HepG2 (cell line): ENCODE measurements around the gene TRIM69. TPM values are rescaled to one million over a fixed set of nuclear protein-coding genes. Genes with fewer than 3 reads are reported as not detected.

Source experiments
- ATAC-seq: fragments of 200-7000 bp; cut with Tn5 transposase; 3 replicates; pipeline ENCODE4 v1.9.1; 2020; ENCODE audit warnings: mild to moderate bottlenecking, moderate library complexity
- BruUV-seq: library from RNA; stranded (reverse); fragments of 400-500 nt; replicated peaks from 2 replicates; lab custom pipeline; 2021; lab: Mats Ljungman, UMichigan
- CTCF ChIA-PET: fragments of 300-600 bp; formaldehyde crosslinking; extraction: SDS; loops from one replicate; lab custom pipeline; 2021; ENCODE audit warnings: low total read pairs, inconsistent platforms, low intra/inter-chr PET ratio; lab: Yijun Ruan, JAX
- POLR2A ChIA-PET: fragments of 350-600 bp; sonication (Branson Sonifier 250); formaldehyde crosslinking; loops from one replicate; lab custom pipeline; 2020; ENCODE audit warnings: antibody characterized with exemption, inconsistent platforms; lab: Yijun Ruan, JAX
- DNase-seq: peaks from one replicate; pipeline ENCODE4 v3.0.0-alpha.2; 2015; ENCODE audit warnings: low spot score
- FAIRE-seq: peaks from 3 replicates; lab custom pipeline; 2011; peaks lifted over from hg19 to GRCh38; lab: Jason Lieb, UNC
- H2AFZ ChIP-seq: one replicate; pipeline ENCODE4 v1.6.1; 2011; ENCODE audit warnings: low read length, inconsistent platforms
- H3K27ac ChIP-seq: fragments of 300-600 bp; 3 replicates; pipeline ENCODE4 v1.8.0; 2011; ENCODE audit warnings: mixed run types, mild to moderate bottlenecking, mixed read lengths, low read length, inconsistent platforms; ENCODE audit not compliant: insufficient read depth; ENCODE audit errors: extremely low read length
- H3K27me3 ChIP-seq, 2 experiments: fragments of 200-600 bp in 1 of 2; 2 replicates in 1 of 2; 3 replicates in 1 of 2; pipeline versions ENCODE4 v1.6.0 to v1.8.0; 2011; ENCODE audit warnings: low read length in 2 of 2, mild to moderate bottlenecking in 2 of 2, moderate library complexity in 2 of 2, inconsistent platforms in 1 of 2; ENCODE audit not compliant: insufficient read depth in 2 of 2, control insufficient read depth in 1 of 2
- H3K36me3 ChIP-seq, 2 experiments: fragments of 200-600 bp in 1 of 2; replicated peaks in 1 of 2; 2 replicates in 1 of 2; 3 replicates in 1 of 2; pipeline versions ENCODE4 v1.5.1 to v1.8.0; 2011; ENCODE audit warnings: low read length in 2 of 2, inconsistent platforms in 1 of 2; ENCODE audit not compliant: insufficient read depth in 2 of 2, control insufficient read depth in 1 of 2
- H3K4me1 ChIP-seq: 2 replicates; pipeline ENCODE4 v1.5.1; 2012; ENCODE audit warnings: low read length, inconsistent platforms; ENCODE audit not compliant: insufficient read depth
- H3K4me2 ChIP-seq: 2 replicates; pipeline ENCODE4 v1.6.0; 2011; ENCODE audit warnings: low read depth, low read length, inconsistent platforms
- H3K4me3 ChIP-seq, 3 experiments: fragments of 200-600 bp in 1 of 3; sonication (generic), shearing (Covaris generic) in 1 of 3; replicated peaks in 1 of 3; 2 replicates each; pipeline ENCODE4 v1.5.1; 2011 to 2016; ENCODE audit warnings: low read length in 3 of 3, inconsistent platforms in 2 of 3, low read depth in 2 of 3, mild to moderate bottlenecking in 2 of 3, control low read depth in 1 of 3, mixed read lengths in 1 of 3; ENCODE audit not compliant: insufficient read depth in 1 of 3
- H3K79me2 ChIP-seq: one replicate; pipeline ENCODE4 v1.6.1; 2011; ENCODE audit warnings: low read length, inconsistent platforms; ENCODE audit not compliant: insufficient read depth
- H3K9ac ChIP-seq: 2 replicates; pipeline ENCODE4 v1.6.0; 2011; ENCODE audit warnings: mild to moderate bottlenecking, low read depth, low read length, inconsistent platforms; ENCODE audit not compliant: insufficient read depth
- H3K9me3 ChIP-seq: 2 replicates; pipeline ENCODE4 v1.5.1; 2012; ENCODE audit warnings: mild to moderate bottlenecking, low read length
- H4K20me1 ChIP-seq: 2 replicates; pipeline ENCODE4 v1.6.0; 2011; ENCODE audit warnings: inconsistent platforms, mild to moderate bottlenecking, low read length, moderate library complexity; ENCODE audit not compliant: insufficient read depth
- CHD2 ChIP-seq: IDR thresholded peaks from 2 replicates; pipeline ENCODE4 v1.6.1; 2011; ENCODE audit warnings: low read depth, low read length, improper control_type of control experiment
- DRAP1 ChIP-seq: IDR thresholded peaks from 2 replicates; pipeline ENCODE4 v1.6.1; 2016; ENCODE audit warnings: missing genetic modification reagents, missing compliant biosample characterization
- EP300 ChIP-seq, 3 experiments: sonication (generic) in 1 of 3; formaldehyde crosslinking in 1 of 3; IDR thresholded peaks; 2 replicates each; pipeline versions ENCODE4 v1.5.1 to v1.6.1; 2011 to 2020; ENCODE audit warnings: low read depth in 2 of 3, low read length in 2 of 3, borderline replicate concordance in 1 of 3, improper control_type of control experiment in 1 of 3, mild to moderate bottlenecking in 1 of 3, missing genetic modification reagents in 1 of 3, moderate library complexity in 1 of 3
- HINFP ChIP-seq: sonication (generic); formaldehyde crosslinking; IDR thresholded peaks from 2 replicates; pipeline ENCODE4 v1.4.0; 2020; ENCODE audit warnings: low read depth, mild to moderate bottlenecking, missing genetic modification reagents
- SNAPC5 ChIP-seq: sonication (generic); formaldehyde crosslinking; IDR thresholded peaks from 2 replicates; pipeline ENCODE4 v1.8.1; 2023; ENCODE audit warnings: mild to moderate bottlenecking, missing genetic modification reagents, borderline replicate concordance
- TARDBP ChIP-seq: sonication (generic); formaldehyde crosslinking; IDR thresholded peaks from 2 replicates; pipeline ENCODE4 v1.8.0; 2022; ENCODE audit warnings: mild to moderate bottlenecking, missing genetic modification reagents
- ZNF18 ChIP-seq: sonication (generic); formaldehyde crosslinking; IDR thresholded peaks from 2 replicates; pipeline ENCODE4 v1.8.0; 2022; ENCODE audit warnings: mild to moderate bottlenecking, missing genetic modification reagents; ENCODE audit not compliant: insufficient replicate concordance
- WGBS: methylation state at CpG from one replicate; pipeline ENCODE4 v1.1.6; 2017; ENCODE audit warnings: low lambda C conversion rate; 5-methylcytosine and 5-hydroxymethylcytosine counted together
- in situ Hi-C: cut with HindIII; loops from 2 replicates; pipeline ENCODE4 v1.10.0; 2017; ENCODE audit warnings: low pct_unique_long_range_greater_than_20kb; ENCODE audit not compliant: extremely low pct_ligation_motif_present
- intact Hi-C: fragments of 100-400 bp; cut with micrococcal nuclease; formaldehyde crosslinking; loops from one replicate; pipeline ENCODE4 v1.10.0; 2022; ENCODE audit not compliant: unreplicated experiment
- polyA plus RNA-seq, 8 experiments: library from polyadenylated mRNA; depleted of rRNA in 3 of 8; stranded (reverse) in 7 of 8; unstranded in 1 of 8; fragments of >200 nt; fragmentation: Illumina TruSeq in 4 of 8; extraction: Trizol in 4 of 8; gene quantifications; 2 replicates each; pipeline versions ENCODE4 v1.2.1 to v1.2.3, GENCODE V29; 2011 to 2016; ENCODE audit warnings: low read depth in 4 of 8, missing spikeins in 1 of 8, mixed read lengths in 1 of 8; ENCODE audit not compliant: insufficient read depth in 1 of 8
- total RNA-seq, 5 experiments: library from RNA; depleted of rRNA; stranded (reverse); fragments of >200 nt; fragmentation: Illumina TruSeq; extraction: Trizol; gene quantifications; 2 replicates each; pipeline ENCODE4 v1.2.3, GENCODE V29; 2016; ENCODE audit warnings: low read depth in 1 of 5

The TRIM69 gene
- total and polyA plus RNA-seq, 2 of the 13 experiments (the other 11 are each of a cell fraction or from before 2014, with no cell fraction given) = 2.6 to 3.2 TPM

- Histone ChIP-seq H3K9me3 (no peaks in the 10 kb centered on the region), H3K4me1 (peaks cover 57% of the 10 kb centered on the region), H3K27me3 (no peaks in the 10 kb centered on the region), H4K20me1 (no peaks in the 10 kb centered on the region), H3K4me2 (peak overlapping the region; percentile 66), H3K27ac (peak overlapping the region; percentile 74), H3K36me3 (no peaks in the 10 kb centered on the region), H2AFZ (no peak overlapping the region), H3K79me2 (no peaks in the 10 kb centered on the region), H3K9ac (no peak overlapping the region), H3K4me3 (no peak overlapping the region)
- 44% methylated on average over 3 of the region's 3 CpGs for WGBS
- BruUV-seq = no TSS peak
- ATAC-seq (peak; percentile 24; the same call in 2 of the 3 replicates), FAIRE-seq (no peak), DNase-seq (peak; percentile 24)
- ChIA-PET POLR2A (interaction anchor here (1.0 to 1.6 kb wide), 11 partner anchors 9 to 148 kb away, joined by 4 to 11 read pairs (median 5); partner anchors contain the start of genes B2M and SPG11), CTCF (no interaction called here)
- intact Hi-C loops = no loop called here
- in situ Hi-C loops = no loop called here
- TF ChIP-seq DRAP1 (peak; percentile 56; the same call in 1 of the 2 replicates), CHD2 (peak; percentile 78), SNAPC5 (CRISPR knock-in tag) (no peak), ZNF18 (peak; percentile 8), EP300 (IDR thresholded peaks at IDR 0.05; ENCODE audit: low read depth in 2 of 2, low read length in 2 of 2) (no peak), EP300 (CRISPR knock-in tag; IDR thresholded peaks at IDR 0.05; ENCODE audit: borderline replicate concordance) (no peak), HINFP (CRISPR knock-in tag) (no peak), TARDBP (CRISPR knock-in tag) (no peak)
Observed at GRCh38 chr15:44811337-44811736, 75.0 kb downstream of the TRIM69 start.
